Measurements from ENCODE around the gene TRAPPC10.
A peak's percentile ranks its signal among the peaks of the same experiment; 100 is the strongest.

Gene TRAPPC10

GRCh38 chr21:44011579-44012473, at the start of gene TRAPPC10:
Gene TRAPPC10 (plus strand): TSS chr21:44012309. CDS start chr21:44012494, 185 bp downstream.
- peak; percentile 79 for DNase-seq

GRCh38 chr21:43965911-43966585, 46.1 kb upstream of the TRAPPC10 start:
- no peak for DNase-seq

- no peak for DNase-seq
Measured at GRCh38 chr21:43966946-43967512, 45.1 kb upstream of the TRAPPC10 start.

GRCh38 chr21:43967981-43968380, 44.1 kb upstream of the TRAPPC10 start:
- DNase-seq: no peak

- no peak for DNase-seq
Measured at GRCh38 chr21:43968410-43969114, 43.5 kb upstream of the TRAPPC10 start.

- DNase-seq: no peak
Measured at GRCh38 chr21:43969115-43969444, 43.0 kb upstream of the TRAPPC10 start.

GRCh38 chr21:43970551-43970950, 41.6 kb upstream of the TRAPPC10 start:
- DNase-seq: no peak

GRCh38 chr21:43971201-43971991, 40.7 kb upstream of the TRAPPC10 start:
- no peak for DNase-seq

GRCh38 chr21:43971992-43972255, 40.2 kb upstream of the TRAPPC10 start:
- DNase-seq: no peak

- DNase-seq: no peak
Measured at GRCh38 chr21:43972850-43973633, 39.1 kb upstream of the TRAPPC10 start.

- no peak for DNase-seq
Measured at GRCh38 chr21:43973634-43973955, 38.5 kb upstream of the TRAPPC10 start.

GRCh38 chr21:43974791-43975468, 37.2 kb upstream of the TRAPPC10 start:
- no peak for DNase-seq

GRCh38 chr21:43975469-43976098, 36.5 kb upstream of the TRAPPC10 start:
- DNase-seq: peak; percentile 56

- no peak for DNase-seq
Measured at GRCh38 chr21:43976661-43977060, 35.4 kb upstream of the TRAPPC10 start.

- no peak for DNase-seq
Measured at GRCh38 chr21:43978060-43978459, 34.0 kb upstream of the TRAPPC10 start.

- no peak for DNase-seq
Measured at GRCh38 chr21:43979654-43980053, 32.5 kb upstream of the TRAPPC10 start.

- DNase-seq: no peak
Measured at GRCh38 chr21:43981151-43981870, 30.8 kb upstream of the TRAPPC10 start.

GRCh38 chr21:43981871-43982210, 30.3 kb upstream of the TRAPPC10 start:
- no peak for DNase-seq

GRCh38 chr21:43982489-43983078, 29.5 kb upstream of the TRAPPC10 start:
- no peak for DNase-seq

GRCh38 chr21:43983390-43983789, 28.7 kb upstream of the TRAPPC10 start:
- no peak for DNase-seq

Data from COR-L47 (cell line).